GM18873 (cell line): Measurements from ENCODE around the gene TBC1D5.

Source experiments
- ATAC-seq: cut with Tn5 transposase; IDR thresholded peaks from one replicate; pipeline ENCODE4 v1.9.1; 2021; ENCODE audit warnings: mild to moderate bottlenecking, moderate library complexity, moderate number of reproducible peaks; ENCODE audit not compliant: unreplicated experiment, low FRiP score

The TBC1D5 gene

GRCh38 chr3:17155951-17156350 lies 586.5 kb downstream of the TBC1D5 start:
- ATAC-seq: no peak

GRCh38 chr3:17154941-17155340 lies 587.5 kb downstream of the TBC1D5 start:
- ATAC-seq: no peak

- no peak for ATAC-seq
These were observed 588.2 kb downstream of the TBC1D5 start for GRCh38 chr3:17154221-17154620.

GRCh38 chr3:17153209-17153608 lies 589.2 kb downstream of the TBC1D5 start:
- no peak for ATAC-seq

GRCh38 chr3:17151598-17152373 lies 590.6 kb downstream of the TBC1D5 start:
- ATAC-seq: peak; percentile 98

- no peak for ATAC-seq
These were observed 593.4 kb downstream of the TBC1D5 start for GRCh38 chr3:17149076-17149475.

GRCh38 chr3:17144665-17144993 lies 597.8 kb downstream of the TBC1D5 start:
- ATAC-seq: no peak

- no peak for ATAC-seq
These were observed 598.4 kb downstream of the TBC1D5 start for GRCh38 chr3:17143893-17144664.

- no peak for ATAC-seq
These were observed 599.9 kb downstream of the TBC1D5 start for GRCh38 chr3:17142516-17142915.

- ATAC-seq: no peak
These were observed 600.7 kb downstream of the TBC1D5 start for GRCh38 chr3:17141699-17142098.

- ATAC-seq: no peak
These were observed 601.5 kb downstream of the TBC1D5 start for GRCh38 chr3:17140670-17141505.

- ATAC-seq: no peak
These were observed 604.0 kb downstream of the TBC1D5 start for GRCh38 chr3:17138246-17139039.

GRCh38 chr3:17137321-17137826 lies 605.1 kb downstream of the TBC1D5 start:
- ATAC-seq: no peak

- ATAC-seq: no peak
These were observed 606.2 kb downstream of the TBC1D5 start for GRCh38 chr3:17136136-17136721.

- no peak for ATAC-seq
These were observed 606.7 kb downstream of the TBC1D5 start for GRCh38 chr3:17135696-17136095.

GRCh38 chr3:17133632-17134545 lies 608.5 kb downstream of the TBC1D5 start:
- no peak for ATAC-seq

- ATAC-seq: no peak
These were observed 609.9 kb downstream of the TBC1D5 start for GRCh38 chr3:17132286-17133115.

GRCh38 chr3:17130956-17131355 lies 611.5 kb downstream of the TBC1D5 start:
- ATAC-seq: no peak
